GM12865 (cell line): ENCODE results near the gene WNT2.
A peak's percentile ranks its signal among the peaks of the same experiment; 100 is the strongest.

Experiments used
- DNase-seq: peaks from one replicate; pipeline ENCODE4 v3.0.0; 2010; ENCODE audit warnings: low read depth
- H3K4me3 ChIP-seq: 2 replicates; pipeline ENCODE4 v1.5.1; 2011; ENCODE audit warnings: mild to moderate bottlenecking, low read depth, low read length, control low read depth
- CTCF ChIP-seq: IDR thresholded peaks from 2 replicates; pipeline ENCODE4 v1.5.1; 2011; ENCODE audit warnings: low read length, control low read depth, low read depth, inconsistent platforms; ENCODE audit not compliant: insufficient read depth; ENCODE audit errors: missing control alignments

The WNT2 gene

GRCh38 chr7:117270371-117270770 is 52.5 kb downstream of the WNT2 start:
- no peak for DNase-seq
- no peak for TF ChIP-seq CTCF
- no peak overlapping the region for H3K4me3 ChIP-seq

GRCh38 chr7:117269886-117270285 is 53.0 kb downstream of the WNT2 start:
- TF ChIP-seq CTCF, result no peak
- DNase-seq, result no peak
- H3K4me3 ChIP-seq, result no peak overlapping the region

- TF ChIP-seq CTCF, result no peak
- DNase-seq, result no peak
- H3K4me3 ChIP-seq, result no peak overlapping the region
These were observed 53.4 kb downstream of the WNT2 start for GRCh38 chr7:117269417-117269816.

GRCh38 chr7:117264716-117265115 is 58.1 kb downstream of the WNT2 start:
- TF ChIP-seq CTCF, result no peak
- no peak for DNase-seq
- H3K4me3 ChIP-seq, result no peak overlapping the region

- TF ChIP-seq CTCF, result no peak
- no peak overlapping the region for H3K4me3 ChIP-seq
- no peak for DNase-seq
These were observed 60.3 kb downstream of the WNT2 start for GRCh38 chr7:117262546-117262945.

- DNase-seq, result no peak
- no peak for TF ChIP-seq CTCF
- H3K4me3 ChIP-seq, result no peak overlapping the region
These were observed 63.2 kb downstream of the WNT2 start for GRCh38 chr7:117259615-117260014.

- TF ChIP-seq CTCF, result no peak
- DNase-seq, result peak; percentile 70
- no peak overlapping the region for H3K4me3 ChIP-seq
These were observed 71.2 kb downstream of the WNT2 start for GRCh38 chr7:117251687-117252086.
